Measurements from ENCODE around the gene TGFBR2.

Gene TGFBR2

DNA sequence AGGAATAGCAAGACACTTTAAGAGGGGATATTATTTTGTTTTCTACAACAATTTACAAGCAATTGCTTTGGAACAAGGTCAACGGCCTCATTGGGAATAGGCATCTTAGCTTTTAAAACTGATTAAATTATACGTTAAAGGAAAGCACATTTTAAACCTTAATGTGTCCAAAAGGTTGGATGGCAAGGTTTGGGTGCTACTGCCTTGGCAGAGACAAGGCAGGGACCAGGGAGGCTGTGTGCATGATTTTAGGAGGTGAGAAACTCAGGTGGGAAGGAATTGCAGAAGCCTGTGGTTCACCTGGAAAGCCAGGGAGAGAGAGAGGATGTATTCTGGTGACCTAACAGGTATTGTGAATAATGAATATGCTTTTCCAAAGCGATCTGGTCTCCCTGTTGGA, 54.3 kb downstream of the TGFBR2 start:
- H3K4me3 ChIP-seq (ENCODE audit: control insufficient read depth, low read depth, low read length): no peak overlapping the region
- DNase-seq (ENCODE audit: low read depth): no peak
- TF ChIP-seq, protein P1, sequence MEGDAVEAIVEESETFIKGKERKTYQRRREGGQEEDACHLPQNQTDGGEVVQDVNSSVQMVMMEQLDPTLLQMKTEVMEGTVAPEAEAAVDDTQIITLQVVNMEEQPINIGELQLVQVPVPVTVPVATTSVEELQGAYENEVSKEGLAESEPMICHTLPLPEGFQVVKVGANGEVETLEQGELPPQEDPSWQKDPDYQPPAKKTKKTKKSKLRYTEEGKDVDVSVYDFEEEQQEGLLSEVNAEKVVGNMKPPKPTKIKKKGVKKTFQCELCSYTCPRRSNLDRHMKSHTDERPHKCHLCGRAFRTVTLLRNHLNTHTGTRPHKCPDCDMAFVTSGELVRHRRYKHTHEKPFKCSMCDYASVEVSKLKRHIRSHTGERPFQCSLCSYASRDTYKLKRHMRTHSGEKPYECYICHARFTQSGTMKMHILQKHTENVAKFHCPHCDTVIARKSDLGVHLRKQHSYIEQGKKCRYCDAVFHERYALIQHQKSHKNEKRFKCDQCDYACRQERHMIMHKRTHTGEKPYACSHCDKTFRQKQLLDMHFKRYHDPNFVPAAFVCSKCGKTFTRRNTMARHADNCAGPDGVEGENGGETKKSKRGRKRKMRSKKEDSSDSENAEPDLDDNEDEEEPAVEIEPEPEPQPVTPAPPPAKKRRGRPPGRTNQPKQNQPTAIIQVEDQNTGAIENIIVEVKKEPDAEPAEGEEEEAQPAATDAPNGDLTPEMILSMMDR (conservative IDR thresholded peaks at IDR 0.05; ENCODE audit: control insufficient read depth, insufficient read depth, low read depth, low read length): no peak

DNA sequence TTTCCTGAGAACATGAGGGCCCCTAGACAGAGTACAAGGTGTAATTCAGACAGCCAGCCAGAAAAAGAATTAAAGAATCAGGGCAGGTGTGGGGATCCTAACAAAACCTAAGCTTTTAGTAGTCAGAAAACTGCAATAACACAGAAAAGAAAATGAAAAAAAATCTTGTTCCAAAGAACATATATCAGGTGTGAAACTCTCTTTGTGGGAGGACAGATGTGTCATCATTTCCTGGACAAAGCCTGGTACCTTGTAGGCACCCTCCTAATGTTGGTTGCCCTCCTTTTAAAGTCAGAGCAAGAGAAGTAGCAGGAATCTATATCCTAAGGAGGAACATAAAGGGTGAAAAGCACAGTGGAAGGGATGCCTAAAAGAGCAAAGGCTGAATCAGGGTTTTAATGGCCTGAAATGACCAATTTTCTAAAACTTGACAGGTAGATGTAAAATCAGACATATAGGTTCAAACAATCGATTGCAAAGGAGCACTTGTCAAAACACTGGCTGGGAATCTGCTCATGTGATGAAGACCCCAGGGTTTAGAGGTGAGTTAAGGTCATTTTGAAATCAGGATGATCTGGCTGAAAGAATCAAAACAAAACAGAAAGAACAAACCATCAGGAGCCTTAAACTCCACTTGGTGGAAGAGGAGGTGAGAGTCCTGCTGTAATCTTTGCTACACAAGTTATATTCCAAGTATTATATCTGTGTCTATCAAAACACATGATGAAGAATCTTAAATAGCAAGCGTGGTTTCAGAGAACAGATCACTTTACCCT, 54.9 kb downstream of the TGFBR2 start:
- DNase-seq (ENCODE audit: low read depth): no peak
- no peak overlapping the region for H3K4me3 ChIP-seq (ENCODE audit: control insufficient read depth, low read depth, low read length)
- TF ChIP-seq, protein P1 (conservative IDR thresholded peaks at IDR 0.05; ENCODE audit: control insufficient read depth, insufficient read depth, low read depth, low read length): no peak

DNA sequence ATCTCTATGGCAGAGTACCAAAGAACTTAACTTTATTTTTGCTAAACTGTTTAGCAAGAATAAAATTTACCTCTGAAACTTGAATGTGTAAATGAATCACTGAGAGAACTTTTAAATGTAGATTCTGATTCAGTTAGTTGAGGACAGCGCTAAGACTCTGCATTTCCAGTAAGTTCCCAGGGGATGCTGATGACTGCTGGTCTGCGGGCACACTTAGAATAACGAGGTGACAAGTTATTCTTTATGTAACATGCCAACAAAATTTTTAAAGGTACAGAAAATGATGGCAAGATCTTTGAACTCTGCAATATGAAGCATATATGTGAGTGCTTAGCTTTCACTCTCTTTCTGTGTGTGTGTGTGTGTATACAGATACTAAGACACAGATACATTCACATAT, 56.4 kb downstream of the TGFBR2 start:
- H3K4me3 ChIP-seq (ENCODE audit: control insufficient read depth, low read depth, low read length): no peak overlapping the region
- TF ChIP-seq, protein P1 (conservative IDR thresholded peaks at IDR 0.05; ENCODE audit: control insufficient read depth, insufficient read depth, low read depth, low read length): no peak
- no peak for DNase-seq (ENCODE audit: low read depth)

DNA sequence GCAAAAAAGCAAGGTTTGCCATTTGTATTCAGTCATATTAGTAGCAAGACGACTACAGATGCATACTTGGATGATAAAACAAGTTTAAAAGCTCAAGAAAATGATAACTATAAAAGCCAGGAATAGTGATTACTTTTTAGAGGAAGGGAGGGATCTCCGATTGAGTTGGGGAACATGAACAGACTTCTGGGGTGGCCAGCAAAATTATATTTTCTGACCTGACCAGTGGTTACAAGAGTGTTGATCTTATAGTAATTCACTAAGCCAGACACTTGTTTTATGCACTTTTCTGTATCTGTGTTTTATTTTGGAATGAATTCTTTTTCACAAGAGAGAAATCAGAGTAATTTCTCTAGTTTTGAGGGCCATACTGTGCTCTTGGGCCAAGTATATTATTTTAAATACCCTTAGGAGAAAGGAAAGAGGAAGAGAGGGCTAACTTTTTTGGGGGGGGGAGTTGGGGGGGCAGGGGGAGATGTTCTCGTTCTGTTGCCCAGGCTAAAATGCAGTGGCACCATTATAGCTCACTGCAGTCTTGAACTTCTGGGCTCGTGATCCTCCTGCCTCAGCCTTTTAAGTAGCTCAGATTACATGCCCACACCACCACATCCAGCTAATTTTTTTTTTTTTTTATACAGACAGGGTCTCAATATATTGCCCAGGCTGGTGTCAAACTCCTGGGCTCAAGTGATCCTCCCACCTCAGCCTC, 57.3 kb downstream of the TGFBR2 start:
- TF ChIP-seq, protein P1 (conservative IDR thresholded peaks at IDR 0.05; ENCODE audit: control insufficient read depth, insufficient read depth, low read depth, low read length): no peak
- no peak for DNase-seq (ENCODE audit: low read depth)
- H3K4me3 ChIP-seq (ENCODE audit: control insufficient read depth, low read depth, low read length): no peak overlapping the region

DNA sequence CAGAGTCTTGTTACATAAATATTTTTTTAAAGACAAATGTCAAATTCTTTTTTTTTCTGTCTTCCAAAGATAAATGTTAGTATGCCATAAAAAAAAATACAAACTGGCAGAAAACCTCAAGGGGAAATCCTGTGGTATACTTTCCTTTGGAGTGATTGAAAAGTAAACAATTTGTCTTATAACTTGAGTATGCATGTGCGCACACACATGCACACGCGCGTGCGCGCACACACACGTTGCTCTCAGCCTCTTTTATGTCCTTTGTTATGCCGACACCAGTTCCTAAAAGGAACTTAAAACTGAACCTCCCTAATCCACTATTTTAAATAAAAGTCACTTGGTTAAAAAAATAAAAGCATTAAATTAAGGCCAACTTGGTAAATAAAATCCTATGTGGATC, 58.1 kb downstream of the TGFBR2 start:
- H3K4me3 ChIP-seq (ENCODE audit: control insufficient read depth, low read depth, low read length): no peak overlapping the region
- DNase-seq (ENCODE audit: low read depth): no peak

DNA sequence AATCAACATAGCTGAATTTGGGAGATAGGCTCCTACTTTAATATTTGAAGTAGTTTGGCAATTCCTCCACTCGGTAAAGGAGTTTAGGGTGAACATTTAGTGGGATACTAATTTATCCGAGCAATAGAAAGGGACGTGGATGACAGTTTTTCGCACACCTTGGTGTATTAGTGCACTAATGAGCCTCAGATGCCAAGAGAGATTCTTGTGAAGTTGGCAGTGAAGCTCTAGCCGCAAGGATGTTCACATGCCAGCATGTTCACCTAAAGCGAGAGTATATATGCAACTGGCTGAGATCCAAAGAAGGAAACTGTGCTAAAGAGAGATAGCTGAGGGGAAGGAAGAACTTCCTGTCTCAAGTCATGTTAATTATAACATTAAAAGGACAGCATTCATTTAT, 58.5 kb downstream of the TGFBR2 start:
- TF ChIP-seq, protein P1 (conservative IDR thresholded peaks at IDR 0.05; ENCODE audit: control insufficient read depth, insufficient read depth, low read depth, low read length): no peak
- DNase-seq (ENCODE audit: low read depth): no peak
- no peak overlapping the region for H3K4me3 ChIP-seq (ENCODE audit: control insufficient read depth, low read depth, low read length)

More for the DNA sequence above, 58.1 kb downstream of the TGFBR2 start:
- TF ChIP-seq, protein P1 (conservative IDR thresholded peaks at IDR 0.05; ENCODE audit: control insufficient read depth, insufficient read depth, low read depth, low read length): no peak
